ENCODE measurements around the gene U2AF2. TPM values are rescaled to one million over a fixed set of nuclear protein-coding genes. Genes with fewer than 3 reads are reported as not detected.

U2AF2 gene
- total RNA-seq, 3 donors from 2014 or later (not counting 1 experiment from before 2014, with no cell fraction given), result 304 to 322 (median 321) TPM

GRCh38 chr19:55638864-55639359 is 15.9 kb upstream of the U2AF2 start:
- Histone ChIP-seq H3K9me3 (ENCODE audit: control insufficient read depth, insufficient read depth, low read length) (no peaks in the 10 kb centered on the region), H3K36me3 (ENCODE audit: control insufficient read depth, insufficient read depth, low read length) (no peaks in the 10 kb centered on the region), H3K4me3 (ENCODE audit: low read length) (no peak overlapping the region), H3K4me1 (ENCODE audit: control insufficient read depth, insufficient read depth, low read length) (peaks cover 76% of the 10 kb centered on the region), H3K27me3 (ENCODE audit: control insufficient read depth, insufficient read depth, low read length) (no peaks in the 10 kb centered on the region), H3K27ac (ENCODE audit: low read length) (no peak overlapping the region)
- 77% methylated on average over 5 of the region's 6 CpGs for WGBS (ENCODE audit: insufficient coverage)
- no peaks in the 10 kb centered on the region for H3K27me3 Mint-ChIP-seq (ENCODE audit: low read depth in 2 of 2)
- peak overlapping the region in 1 of 2 donors; percentile 53 for H3K27ac Mint-ChIP-seq
- intact Hi-C loops (cut with micrococcal nuclease), result loop anchor here (10.0 kb wide), 1 partner anchor 166 kb away; no protein-coding TSS in a partner anchor
- peak; percentile 42 for TF ChIP-seq CTCF (IDR thresholded peaks at IDR 0.05)
- H3K36me3 Mint-ChIP-seq, result no peaks in the 10 kb centered on the region
- peak overlapping the region; percentile 55 for H3K4me3 Mint-ChIP-seq
- no peaks in the 10 kb centered on the region for H3K9me3 Mint-ChIP-seq
- H3K4me1 Mint-ChIP-seq, result peaks cover 61 to 72% of the 10 kb centered on the region in 2 donors
- DNase-seq (peak in 1 of 2 donors; percentile 81), ATAC-seq (peak; percentile 16 to 45 (median 26))

DNA sequence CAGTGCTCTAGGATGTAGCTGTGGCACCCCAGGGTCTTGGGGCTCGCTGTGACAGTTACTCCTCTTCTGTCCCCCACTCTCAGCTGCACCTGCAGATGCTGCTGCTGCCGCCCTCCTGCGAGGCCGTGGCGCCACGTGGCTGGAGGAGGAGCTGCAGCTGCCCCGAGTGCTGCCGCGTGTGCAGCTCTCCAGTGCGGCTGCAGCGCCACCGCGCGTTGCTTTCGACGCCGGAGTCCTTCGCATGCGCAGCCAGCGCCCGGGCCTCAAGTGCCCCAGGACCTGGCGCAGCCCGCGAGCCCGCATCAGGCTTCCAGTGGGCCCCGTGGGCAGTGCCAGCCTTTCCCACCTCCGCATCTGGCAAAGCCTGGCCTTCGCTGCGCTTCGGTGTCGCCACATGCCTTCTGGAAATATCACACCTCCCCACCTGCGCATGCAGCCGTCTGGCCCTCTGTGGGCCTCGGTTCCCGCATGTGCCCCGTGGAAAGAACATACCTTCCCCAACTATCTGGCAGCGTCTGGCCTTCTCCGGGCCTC is 14.7 kb upstream of the U2AF2 start:
- Mint-ChIP-seq H3K4me3 (peak overlapping the region; percentile 74), H3K4me1 (peaks cover 53 to 74% of the 10 kb centered on the region in 2 donors), H3K9me3 (no peaks in the 10 kb centered on the region), H3K27ac (peak overlapping the region; percentile 76 to 96), H3K36me3 (no peaks in the 10 kb centered on the region), H3K27me3 (ENCODE audit: low read depth in 2 of 2) (no peaks in the 10 kb centered on the region)
- H3K4me3 ChIP-seq (ENCODE audit: low read length), result peak overlapping the region; percentile 34
- peak; percentile 63 to 92 for DNase-seq
- peak; percentile 39 to 62 (median 58) for ATAC-seq
- H3K36me3 ChIP-seq (ENCODE audit: control insufficient read depth, insufficient read depth, low read length), result peaks cover 7% of the 10 kb centered on the region
- WGBS (ENCODE audit: insufficient coverage), result 35% methylated on average over 38 of the region's 38 CpGs
- H3K27ac ChIP-seq (ENCODE audit: low read length), result peak overlapping the region; percentile 76
- H3K27me3 ChIP-seq (ENCODE audit: control insufficient read depth, insufficient read depth, low read length), result no peaks in the 10 kb centered on the region
- TF ChIP-seq CTCF (IDR thresholded peaks at IDR 0.05), result peak; percentile 57
- H3K9me3 ChIP-seq (ENCODE audit: control insufficient read depth, insufficient read depth, low read length), result no peaks in the 10 kb centered on the region
- peaks cover 77% of the 10 kb centered on the region for H3K4me1 ChIP-seq (ENCODE audit: control insufficient read depth, insufficient read depth, low read length)
- intact Hi-C loops (cut with micrococcal nuclease), result loop anchor here (5.0 kb wide), 1 partner anchor 33 kb away; the partner anchor contains the start of gene ZNF865

- no peaks in the 10 kb centered on the region for H3K27me3 Mint-ChIP-seq (ENCODE audit: low read depth in 2 of 2)
- peaks cover 47 to 67% of the 10 kb centered on the region in 2 donors for H3K4me1 Mint-ChIP-seq
- peaks cover 13% of the 10 kb centered on the region for H3K36me3 ChIP-seq (ENCODE audit: control insufficient read depth, insufficient read depth, low read length)
- TF ChIP-seq CTCF (IDR thresholded peaks at IDR 0.05), result no peak
- no peaks in the 10 kb centered on the region for H3K27me3 ChIP-seq (ENCODE audit: control insufficient read depth, insufficient read depth, low read length)
- H3K4me1 ChIP-seq (ENCODE audit: control insufficient read depth, insufficient read depth, low read length), result peaks cover 70% of the 10 kb centered on the region
- H3K27ac ChIP-seq (ENCODE audit: low read length), result peak within 1 kb of the TSS; percentile 76
- H3K36me3 Mint-ChIP-seq, result no peaks in the 10 kb centered on the region
- peak within 1 kb of the TSS; percentile 60 for H3K4me3 ChIP-seq (ENCODE audit: low read length)
- peak; percentile 59 to 76 for DNase-seq
- under 1% methylated on average over 89 of the region's 89 CpGs for WGBS (ENCODE audit: insufficient coverage)
- H3K9me3 ChIP-seq (ENCODE audit: control insufficient read depth, insufficient read depth, low read length), result no peaks in the 10 kb centered on the region
- intact Hi-C loops (cut with micrococcal nuclease), result loop anchor here (5.0 kb wide), 1 partner anchor 34 kb away; the partner anchor contains the start of gene ZNF865
- H3K27ac Mint-ChIP-seq, result peak within 1 kb of the TSS; percentile 76 to 96
- peak; percentile 38 to 53 (median 43) for ATAC-seq
- no peaks in the 10 kb centered on the region for H3K9me3 Mint-ChIP-seq
- H3K4me3 Mint-ChIP-seq, result peak within 1 kb of the TSS; percentile 88
Measured at GRCh38 chr19:55640577-55641425, 14.0 kb upstream of the U2AF2 start, which contains the start of gene ZNF580. Gene ZNF580 (plus strand): TSS chr19:55641002. CDS start chr19:55642509, 1,507 bp downstream.

Measured in natural killer cell (primary cell).